DMS114 treated with DMSO at 0.1 percent for 48 hours (cell line): ENCODE data around the gene GSN.

Source experiments
- DNase-seq: peaks from one replicate; lab custom pipeline; 2025; ENCODE audit not compliant: unreplicated experiment; lab: John Stamatoyannopoulos, UW

The GSN gene

DNA sequence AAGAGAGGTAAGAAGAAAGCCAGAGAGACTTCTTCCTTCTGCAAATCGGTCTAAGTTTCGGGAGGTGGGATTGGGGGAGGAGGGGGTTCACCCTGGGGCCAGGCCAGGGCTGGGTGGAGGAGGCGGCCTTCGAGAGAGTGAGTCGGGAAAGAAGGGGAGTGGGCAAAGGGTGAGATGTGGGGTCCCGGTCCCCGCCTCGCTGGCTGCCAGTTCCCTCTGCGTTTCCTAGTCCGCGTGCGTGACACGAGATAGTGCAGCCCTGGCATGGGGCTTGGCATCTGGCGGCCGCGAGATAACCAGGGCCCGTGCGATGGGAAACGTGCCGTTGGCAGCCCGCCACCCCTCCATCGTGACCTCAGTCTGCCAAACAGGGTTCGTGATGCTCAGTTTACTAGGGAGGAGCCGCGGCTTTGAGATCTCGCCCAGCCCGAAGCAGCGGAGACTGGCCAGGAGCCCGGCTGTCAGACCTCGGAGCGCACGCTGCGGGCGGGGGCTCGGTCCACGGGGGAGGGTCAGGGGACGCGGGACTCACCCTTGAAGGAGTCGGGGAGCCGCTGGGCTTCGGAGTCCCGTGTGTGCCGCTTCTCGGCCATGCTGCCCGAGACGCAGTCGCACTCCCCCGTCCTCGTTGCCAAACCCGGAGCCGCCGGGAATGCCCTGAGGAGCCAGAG is 101.8 kb downstream of the GSN start, which contains the start of gene STOM:
Gene STOM, minus strand, starts transcription at position 656 of the 671 bp plus-strand sequence. Its CDS starts 63 bp downstream, at position 593.
- DNase-seq, result peak; percentile 58

DNA sequence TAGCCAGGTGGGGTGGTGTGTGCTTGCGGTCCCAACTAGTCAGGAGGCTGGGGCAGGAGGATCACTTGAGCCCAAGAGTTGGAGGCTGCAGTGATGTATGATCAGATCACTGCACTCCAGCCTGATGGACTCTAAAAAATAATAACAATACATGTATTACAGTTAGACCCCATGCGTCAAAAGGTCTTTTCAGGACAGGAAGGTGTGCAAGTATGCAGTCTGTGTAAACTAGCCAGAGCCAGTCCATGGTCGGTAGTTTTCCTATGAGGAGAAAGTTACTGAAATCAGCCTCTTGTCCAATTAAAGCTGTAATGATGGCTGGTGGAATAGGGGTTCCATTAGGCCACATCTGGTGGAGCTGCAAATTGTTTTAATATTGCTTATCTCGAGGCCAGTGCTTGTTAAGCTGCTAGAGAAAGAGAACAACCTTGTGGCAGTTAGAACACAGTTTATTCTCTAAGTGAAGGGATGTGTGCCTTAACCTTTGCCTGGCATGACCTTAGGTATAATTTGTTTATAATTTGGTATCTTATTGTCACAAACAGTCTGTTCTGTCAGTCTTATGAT is 103.6 kb downstream of the GSN start:
- no peak for DNase-seq

DNA sequence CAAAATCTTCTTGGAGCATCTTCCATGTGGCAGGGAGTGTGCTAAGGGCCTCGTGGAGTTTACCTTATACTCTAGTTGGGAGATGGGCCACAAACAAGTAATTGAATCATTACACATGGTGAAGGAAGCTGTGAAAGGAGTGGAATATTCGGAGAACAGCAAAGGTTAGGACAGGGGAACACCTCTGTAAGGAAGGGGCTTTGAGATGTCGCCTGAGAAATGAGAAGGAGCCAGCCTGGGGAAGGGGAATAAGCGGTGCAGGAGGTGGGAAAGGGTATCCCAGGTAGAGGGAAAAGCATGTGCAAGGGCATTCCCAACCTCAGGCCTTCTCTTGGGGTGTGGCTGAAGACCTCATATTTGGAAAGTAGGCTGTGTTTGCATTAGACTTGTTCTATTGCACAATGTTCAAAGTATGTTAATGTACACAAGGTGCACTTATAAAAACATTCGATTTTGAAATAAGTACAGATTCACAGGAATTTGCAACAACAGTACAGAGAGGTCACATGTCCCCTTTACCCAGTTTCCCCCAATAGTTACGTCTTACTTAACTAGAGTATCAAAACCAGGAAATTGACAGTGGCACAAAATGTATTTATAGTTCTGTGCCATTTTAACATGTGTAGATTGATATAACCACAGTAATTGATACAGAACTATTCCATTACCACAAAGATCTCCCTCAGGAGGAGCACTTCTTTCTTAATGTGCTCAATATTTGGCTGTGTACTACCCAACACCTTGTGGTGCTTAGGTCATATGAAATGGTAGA is 104.5 kb downstream of the GSN start:
- DNase-seq, result no peak

DNA sequence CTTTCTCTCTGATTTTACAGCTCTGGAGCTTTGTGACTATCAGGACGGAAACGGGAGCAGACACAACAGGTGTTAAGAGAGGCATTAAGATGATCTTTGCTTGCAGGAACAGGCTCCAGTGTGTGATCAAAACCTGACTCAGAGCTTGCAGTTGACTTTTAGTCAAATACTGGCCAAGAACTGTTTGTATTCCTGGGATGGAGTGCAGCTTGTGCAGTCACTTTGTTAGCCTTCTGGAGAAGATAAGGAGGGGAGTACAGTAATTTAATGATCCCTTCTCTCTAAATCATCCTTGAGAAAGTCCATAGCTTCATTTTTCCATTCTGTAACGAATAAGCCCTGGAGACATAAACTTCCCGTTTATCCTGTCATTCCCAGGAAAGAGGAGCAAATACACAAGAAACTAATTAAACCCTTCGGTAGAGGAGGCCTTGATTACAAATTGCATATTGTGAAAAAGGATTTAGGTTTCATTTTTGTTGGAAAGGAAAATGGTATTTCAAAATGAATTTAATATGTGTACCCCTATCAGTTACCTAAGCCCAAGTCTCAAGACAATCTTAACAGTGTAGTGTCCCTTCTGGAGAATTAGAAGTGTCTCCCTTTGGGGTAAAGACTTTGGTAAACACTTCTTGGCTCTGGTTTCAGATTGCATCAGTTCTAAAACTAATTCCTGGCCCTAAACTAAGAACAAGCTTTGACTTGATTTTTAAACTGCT is 105.2 kb downstream of the GSN start:
- no peak for DNase-seq

DNA sequence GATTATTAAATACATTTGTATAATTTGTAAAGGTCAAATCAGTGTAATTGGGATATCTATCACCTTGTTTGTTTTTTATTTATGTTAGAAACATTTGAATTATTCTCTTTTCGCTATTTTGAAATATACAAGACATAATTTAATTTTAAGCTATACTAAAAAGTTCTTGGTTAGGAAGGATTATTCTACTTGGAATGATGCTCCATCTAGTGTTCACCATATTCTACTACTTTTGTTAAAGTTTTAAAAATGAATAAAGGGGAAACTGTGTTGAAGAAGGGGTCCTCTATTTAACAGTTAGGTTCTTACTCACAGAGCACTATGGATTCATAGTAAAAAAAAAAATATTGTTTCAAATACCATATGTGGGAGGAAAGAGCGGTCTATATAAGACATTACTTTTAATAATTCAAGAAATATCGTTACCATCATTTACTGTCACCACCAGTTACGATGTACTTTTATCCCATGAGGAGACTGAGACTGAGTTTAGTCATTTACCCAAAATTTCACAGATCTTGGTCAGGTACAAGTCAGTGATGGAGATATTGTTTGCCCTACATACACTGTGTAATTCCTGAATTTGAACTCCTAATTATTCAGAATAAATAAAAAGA is 108.4 kb downstream of the GSN start:
- DNase-seq, result peak; percentile 11

DNA sequence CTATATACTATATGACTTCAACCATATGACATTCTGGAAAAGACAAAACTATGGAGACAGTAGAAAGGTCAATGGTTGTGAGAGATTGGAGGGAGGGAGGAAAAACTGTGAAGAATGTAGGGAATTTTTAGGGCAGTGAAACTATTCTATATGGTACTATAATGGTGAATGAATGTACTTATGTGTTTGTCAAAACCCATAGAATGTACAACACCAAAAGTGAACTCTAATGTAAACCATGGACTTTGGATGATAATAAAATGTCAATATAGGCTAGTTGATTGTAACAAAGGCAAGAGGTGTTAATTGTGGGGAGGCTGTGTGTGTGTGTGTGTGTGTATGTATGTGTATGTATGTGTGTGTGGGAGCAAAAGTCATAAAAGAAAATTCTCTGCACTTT is 112.9 kb downstream of the GSN start:
- DNase-seq, result no peak
